HCT116 (cell line): ENCODE measurements around the gene ATP8B4. TPM values are rescaled to one million over a fixed set of nuclear protein-coding genes. Genes with fewer than 3 reads are reported as not detected.

Source experiments
- ATAC-seq: fragments of 200-7000 bp; cut with Tn5 transposase; 2 replicates; pipeline ENCODE4 v1.9.1; 2020; ENCODE audit warnings: mild to moderate bottlenecking, moderate library complexity
- BruUV-seq: library from RNA; stranded (reverse); fragments of 400-500 nt; replicated peaks from 2 replicates; lab custom pipeline; 2021; lab: Mats Ljungman, UMichigan
- CTCF ChIA-PET: fragments of 300-600 bp; sonication (Branson Sonifier 250); formaldehyde crosslinking; loops from one replicate; lab custom pipeline; 2021; ENCODE audit warnings: antibody characterized with exemption; lab: Charles Lee
- POLR2A ChIA-PET: fragments of 300-600, 350-600 bp; sonication (Branson Sonifier 250); formaldehyde crosslinking; loops from one replicate; lab custom pipeline; 2021; ENCODE audit warnings: antibody characterized with exemption; lab: Charles Lee
- RAD21 ChIA-PET, 2 experiments: fragments of 300-600 bp; sonication (Branson Sonifier 250); formaldehyde crosslinking; loops; one replicate each; lab custom pipeline; 2023; ENCODE audit warnings: low total read pairs in 2 of 2; ENCODE audit not compliant: uncharacterized antibody in 2 of 2, unreplicated experiment in 2 of 2, low non-redundant PET in 1 of 2; lab: Charles Lee
- DNase-seq: peaks from one replicate; pipeline ENCODE4 v3.0.0-alpha.2; 2010; ENCODE audit warnings: low read depth, low spot score
- H2AFZ ChIP-seq: fragments of 200-600 bp; shearing (Covaris generic), sonication (generic); 2 replicates; pipeline ENCODE4 v1.6.1; 2017; ENCODE audit warnings: low read depth, mixed run types, mixed read lengths, antibody characterized with exemption, low read length; ENCODE audit not compliant: poor library complexity, severe bottlenecking
- H3K27ac ChIP-seq: 2 replicates; pipeline ENCODE4 v1.5.1; 2012; ENCODE audit warnings: low read depth, low read length
- H3K27me3 ChIP-seq: fragments of 200-600 bp; sonication (generic); 2 replicates; pipeline ENCODE4 v1.6.1; 2016; ENCODE audit warnings: mixed run types, low read length, mixed read lengths; ENCODE audit not compliant: insufficient read depth
- H3K36me3 ChIP-seq, 2 experiments: fragments of 200-500 bp in 1 of 2; fragments of 200-600 bp in 1 of 2; sonication (Bioruptor generic) in 1 of 2; sonication (generic) in 1 of 2; 2 replicates each; pipeline versions ENCODE4 v1.5.1 to v1.6.1; 2014 to 2016; ENCODE audit warnings: low read length in 2 of 2, inconsistent platforms in 1 of 2, mixed read lengths in 1 of 2, mixed run types in 1 of 2; ENCODE audit not compliant: insufficient read depth in 2 of 2, control insufficient read depth in 1 of 2
- H3K4me1 ChIP-seq, 2 experiments: fragments of 200-600 bp in 1 of 2; sonication (generic) in 1 of 2; 2 replicates each; pipeline versions ENCODE4 v1.5.1 to v1.6.1; 2012 to 2017; ENCODE audit warnings: low read length in 2 of 2, inconsistent platforms in 1 of 2, mild to moderate bottlenecking in 1 of 2, mixed read lengths in 1 of 2, mixed run types in 1 of 2, moderate library complexity in 1 of 2; ENCODE audit not compliant: insufficient read depth in 2 of 2, control insufficient read depth in 1 of 2
- H3K4me2 ChIP-seq: fragments of 200-600 bp; sonication (generic); 2 replicates; pipeline ENCODE4 v1.6.1; 2017; ENCODE audit warnings: mixed run types, low read length, mixed read lengths
- H3K4me3 ChIP-seq, 2 experiments: fragments of 200-600 bp in 1 of 2; sonication (generic) in 1 of 2; replicated peaks in 1 of 2; 2 replicates each; pipeline ENCODE4 v1.5.1; 2011 to 2016; ENCODE audit warnings: low read length in 2 of 2, control low read depth in 1 of 2, low read depth in 1 of 2, mild to moderate bottlenecking in 1 of 2, mixed read lengths in 1 of 2, mixed run types in 1 of 2
- H3K79me2 ChIP-seq: fragments of 200-600 bp; sonication (generic); 2 replicates; pipeline ENCODE4 v1.6.1; 2017; ENCODE audit warnings: mild to moderate bottlenecking, mixed run types, low read length, moderate library complexity, mixed read lengths; ENCODE audit not compliant: insufficient read depth
- H3K9ac ChIP-seq: fragments of 200-600 bp; sonication (generic); 2 replicates; pipeline ENCODE4 v1.6.1; 2016; ENCODE audit warnings: low read length, mixed read lengths
- H3K9me2 ChIP-seq: fragments of 200-600 bp; sonication (generic), shearing (Covaris generic); 2 replicates; pipeline ENCODE4 v1.6.1; 2017; ENCODE audit warnings: mixed run types, mild to moderate bottlenecking, moderate library complexity; ENCODE audit not compliant: insufficient read depth
- H3K9me3 ChIP-seq, 2 experiments: fragments of 200-500 bp in 1 of 2; fragments of 200-600 bp in 1 of 2; sonication (Bioruptor generic) in 1 of 2; sonication (generic) in 1 of 2; 2 replicates each; pipeline ENCODE4 v1.6.1; 2014 to 2017; ENCODE audit warnings: low read length in 2 of 2, mixed read lengths in 2 of 2, inconsistent platforms in 1 of 2, low read depth in 1 of 2, mild to moderate bottlenecking in 1 of 2, mixed run types in 1 of 2, moderate library complexity in 1 of 2; ENCODE audit not compliant: control insufficient read depth in 1 of 2, insufficient read depth in 1 of 2
- H4K20me1 ChIP-seq: fragments of 200-600 bp; sonication (generic), shearing (Covaris generic); 2 replicates; pipeline ENCODE4 v1.6.1; 2017; ENCODE audit warnings: mixed run types, mild to moderate bottlenecking, moderate library complexity; ENCODE audit not compliant: insufficient read depth
- ATF3 ChIP-seq: IDR thresholded peaks from 2 replicates; pipeline ENCODE4 v1.6.1; 2012
- CBX3 ChIP-seq: IDR thresholded peaks from 2 replicates; pipeline ENCODE4 v1.6.1; 2012; ENCODE audit warnings: low read depth
- CEBPB ChIP-seq: IDR thresholded peaks from 2 replicates; pipeline ENCODE4 v1.6.1; 2012; ENCODE audit warnings: low read depth
- CTCF ChIP-seq, 3 experiments: fragments of 200-600 bp in 1 of 3; sonication (generic) in 1 of 3; IDR thresholded peaks in 2 of 3; conservative IDR thresholded peaks in 1 of 3; 2 replicates each; pipeline ENCODE4 v1.5.1; 2012 to 2017; ENCODE audit warnings: low read depth in 2 of 3, low read length in 2 of 3, antibody characterized with exemption in 1 of 3, borderline replicate concordance in 1 of 3, control low read depth in 1 of 3, mild to moderate bottlenecking in 1 of 3, mixed read lengths in 1 of 3, mixed run types in 1 of 3, moderate library complexity in 1 of 3; ENCODE audit not compliant: insufficient read depth in 1 of 3
- EGR1 ChIP-seq: IDR thresholded peaks from 2 replicates; pipeline ENCODE4 v1.6.1; 2012; ENCODE audit warnings: low read depth
- ELF1 ChIP-seq: IDR thresholded peaks from 2 replicates; pipeline ENCODE4 v1.6.1; 2012; ENCODE audit warnings: low read depth, borderline replicate concordance
- EZH2 ChIP-seq: fragments of 200-600 bp; sonication (generic); IDR thresholded peaks from 2 replicates; pipeline ENCODE4 v1.6.1; 2017; ENCODE audit warnings: antibody characterized with exemption, mixed run types
- EZH2phosphoT487 ChIP-seq: fragments of 200-600 bp; IDR thresholded peaks from 2 replicates; pipeline ENCODE4 v1.6.1; 2018; ENCODE audit warnings: antibody characterized with exemption, borderline replicate concordance
- FOSL1 ChIP-seq: IDR thresholded peaks from 2 replicates; pipeline ENCODE4 v1.6.1; 2012; ENCODE audit warnings: low read depth
- JUND ChIP-seq: IDR thresholded peaks from 2 replicates; pipeline ENCODE4 v1.6.1; 2012
- REST ChIP-seq: IDR thresholded peaks from 2 replicates; pipeline ENCODE4 v1.6.1; 2012; ENCODE audit warnings: low read depth
- SIN3A ChIP-seq: IDR thresholded peaks from 2 replicates; pipeline ENCODE4 v1.6.1; 2012; ENCODE audit warnings: low read depth
- SP1 ChIP-seq: IDR thresholded peaks from 2 replicates; pipeline ENCODE4 v1.6.1; 2012; ENCODE audit warnings: low read depth
- SRF ChIP-seq: IDR thresholded peaks from 2 replicates; pipeline ENCODE4 v1.6.1; 2012; ENCODE audit warnings: low read depth
- YY1 ChIP-seq: IDR thresholded peaks from 2 replicates; pipeline ENCODE4 v1.6.1; 2011; ENCODE audit warnings: low read length, low read depth, moderate library complexity, mild to moderate bottlenecking; ENCODE audit not compliant: insufficient replicate concordance; ENCODE audit errors: extremely low read depth
- intact Hi-C: fragments of 100-400 bp; cut with micrococcal nuclease; formaldehyde crosslinking; loops from 2 replicates; pipeline ENCODE4 v1.10.0; 2022
- total RNA-seq: library from RNA; stranded (reverse); gene quantifications from one replicate; pipeline ENCODE4 v1.2.1, GENCODE V29; 2021; ENCODE audit not compliant: unreplicated experiment
- TF ChIP-seq, protein P1 (sequence below): IDR thresholded peaks from 2 replicates; pipeline ENCODE4 v1.6.1; 2012

ATP8B4 gene
- total RNA-seq, 1 experiment from 2014 or later = 0.25 TPM

GRCh38 chr15:49883121-49883520 is 235.9 kb downstream of the ATP8B4 start:
- Histone ChIP-seq H3K9ac (no peak overlapping the region), H3K27ac (no peak overlapping the region), H3K27me3 (no peaks in the 10 kb centered on the region), H3K36me3 (no peaks in the 10 kb centered on the region), H3K4me1 (no peaks in the 10 kb centered on the region), H3K9me3 (no peaks in the 10 kb centered on the region), H3K79me2 (no peaks in the 10 kb centered on the region)
- intact Hi-C loops = no loop called here
- BruUV-seq = no TSS peak
- CTCF ChIA-PET = no interaction called here
- TF ChIP-seq EZH2 = no peak
- TF ChIP-seq ATF3 = no peak
- TF ChIP-seq YY1 = no peak
- no peak for TF ChIP-seq EGR1
- TF ChIP-seq ELF1 = no peak
- TF ChIP-seq, all 23 proteins: peak for 0
- Histone ChIP-seq H3K4me3 (no peak overlapping the region), H2AFZ (no peak overlapping the region), H3K9me2 (no peaks in the 10 kb centered on the region), H3K4me2 (no peak overlapping the region), H4K20me1 (no peaks in the 10 kb centered on the region)
- POLR2A ChIA-PET = no interaction called here
- no peak for DNase-seq
- ATAC-seq = no peak
- RAD21 ChIA-PET = no interaction called here

- CTCF ChIA-PET = no interaction called here
- H3K4me3 ChIP-seq = no peak overlapping the region
- ATAC-seq (no peak), DNase-seq (no peak)
- no peak overlapping the region for H3K9ac ChIP-seq
- H4K20me1 ChIP-seq = no peaks in the 10 kb centered on the region
- H2AFZ ChIP-seq = no peak overlapping the region
- intact Hi-C loops = no loop called here
- no peaks in the 10 kb centered on the region for H3K4me1 ChIP-seq
- H3K27ac ChIP-seq = no peak overlapping the region
- H3K79me2 ChIP-seq = no peaks in the 10 kb centered on the region
- no peaks in the 10 kb centered on the region for H3K27me3 ChIP-seq
- POLR2A ChIA-PET = no interaction called here
- RAD21 ChIA-PET = no interaction called here
- no peak overlapping the region for H3K4me2 ChIP-seq
- no TSS peak for BruUV-seq
- H3K9me2 ChIP-seq = no peaks in the 10 kb centered on the region
- H3K9me3 ChIP-seq = no peaks in the 10 kb centered on the region
- H3K36me3 ChIP-seq = no peaks in the 10 kb centered on the region
- TF ChIP-seq SP1 (no peak), FOSL1 (no peak), YY1 (no peak), ELF1 (no peak), EGR1 (no peak), REST (no peak), CTCF (IDR thresholded peaks at IDR 0.05 in 2 of 3, conservative IDR thresholded peaks at IDR 0.05 in 1 of 3; ENCODE audit: borderline replicate concordance in 1 of 3, insufficient read depth in 1 of 3, low read depth in 2 of 3, low read length in 2 of 3) (no peak), CEBPB (no peak), SRF (no peak), SIN3A (no peak), CBX3 (no peak), EZH2 (no peak), EZH2phosphoT487 (no peak), JUND (no peak), ATF3 (no peak)
- TF ChIP-seq, protein P1, sequence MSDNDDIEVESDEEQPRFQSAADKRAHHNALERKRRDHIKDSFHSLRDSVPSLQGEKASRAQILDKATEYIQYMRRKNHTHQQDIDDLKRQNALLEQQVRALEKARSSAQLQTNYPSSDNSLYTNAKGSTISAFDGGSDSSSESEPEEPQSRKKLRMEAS = no peak
Measured at GRCh38 chr15:49881866-49882265, 237.2 kb downstream of the ATP8B4 start.
